HAP-1 (cell line): ENCODE results near the gene DUSP28.
"Not testable (repeated sequence)": the region's sequence is repeated elsewhere in the genome, so short reads cannot be mapped to it uniquely, and the experiment has no call there.

ENCODE experiments used
- DNase-seq, 2 experiments: peaks; one replicate each; pipeline ENCODE4 v3.0.0-alpha.2; 2016 to 2020; ENCODE audit warnings: low spot score in 2 of 2
- H3K27me3 ChIP-seq: fragments of 250-450 bp; sonication (Bioruptor Pico); 2 replicates; pipeline ENCODE4 v1.5.1; 2020; ENCODE audit warnings: low read depth, mild to moderate bottlenecking, moderate library complexity
- H3K36me3 ChIP-seq: fragments of 250-450 bp; sonication (Bioruptor Pico); replicated peaks from 2 replicates; pipeline ENCODE4 v1.5.1; 2020; ENCODE audit warnings: mild to moderate bottlenecking
- H3K4me1 ChIP-seq: fragments of 250-450 bp; sonication (Bioruptor Pico); 2 replicates; pipeline ENCODE4 v1.5.1; 2020; ENCODE audit warnings: mild to moderate bottlenecking
- H3K4me3 ChIP-seq: fragments of 250-450 bp; sonication (Bioruptor Pico); 2 replicates; pipeline ENCODE4 v1.5.1; 2020; ENCODE audit warnings: mild to moderate bottlenecking, moderate library complexity
- H3K9me3 ChIP-seq: fragments of 250-450 bp; sonication (Bioruptor Pico); 2 replicates; pipeline ENCODE4 v1.5.1; 2020; ENCODE audit warnings: mild to moderate bottlenecking, moderate library complexity
- in situ Hi-C: fragments of 300-500 bp; cut with MboI; formaldehyde crosslinking; loops from 3 replicates; pipeline ENCODE4 v1.14.3; 2020; ENCODE audit warnings: low sequenced_read_pairs, inconsistent platforms, mixed read lengths

Gene DUSP28

GRCh38 chr2:240521885-240522284, 38.3 kb upstream of the DUSP28 start:
- H3K4me1 ChIP-seq, in situ Hi-C loops, DNase-seq, H3K4me3 ChIP-seq, H3K27me3 ChIP-seq: not testable (repeated sequence)
- peaks cover 21% of the 10 kb centered on the region for H3K9me3 ChIP-seq
- H3K36me3 ChIP-seq = peaks cover 22% of the 10 kb centered on the region

- Histone ChIP-seq H3K4me1 (no peaks in the 10 kb centered on the region), H3K27me3 (no peaks in the 10 kb centered on the region), H3K4me3 (no peak overlapping the region), H3K36me3 (peaks cover 22% of the 10 kb centered on the region), H3K9me3 (peaks cover 21% of the 10 kb centered on the region)
- in situ Hi-C loops = no loop called here
- no peak for DNase-seq
Measured at GRCh38 chr2:240522406-240522805, 37.8 kb upstream of the DUSP28 start.

GRCh38 chr2:240523451-240524281, 36.5 kb upstream of the DUSP28 start:
- Histone ChIP-seq H3K4me3 (no peak overlapping the region), H3K27me3 (no peaks in the 10 kb centered on the region), H3K4me1 (no peaks in the 10 kb centered on the region), H3K36me3 (peaks cover 22% of the 10 kb centered on the region), H3K9me3 (peaks cover 21% of the 10 kb centered on the region)
- in situ Hi-C loops = no loop called here
- DNase-seq = no peak

GRCh38 chr2:240524963-240525718, 35.0 kb upstream of the DUSP28 start:
- no peak for DNase-seq
- in situ Hi-C loops = no loop called here

GRCh38 chr2:240525802-240526201, 34.4 kb upstream of the DUSP28 start:
- Histone ChIP-seq H3K4me3 (no peak overlapping the region), H3K4me1 (no peaks in the 10 kb centered on the region), H3K27me3 (no peaks in the 10 kb centered on the region), H3K36me3 (peaks cover 22% of the 10 kb centered on the region), H3K9me3 (peaks cover 21% of the 10 kb centered on the region)
- in situ Hi-C loops = no loop called here
- no peak for DNase-seq

More at GRCh38 chr2:240524963-240525718, 35.0 kb upstream of the DUSP28 start:
- Histone ChIP-seq H3K9me3 (peaks cover 21% of the 10 kb centered on the region), H3K36me3 (peaks cover 22% of the 10 kb centered on the region), H3K27me3 (no peaks in the 10 kb centered on the region), H3K4me1 (no peaks in the 10 kb centered on the region), H3K4me3 (no peak overlapping the region)

- no peak for DNase-seq
- H3K9me3 ChIP-seq = peaks cover 21% of the 10 kb centered on the region
- no peak overlapping the region for H3K4me3 ChIP-seq
- peaks cover 22% of the 10 kb centered on the region for H3K36me3 ChIP-seq
- no peaks in the 10 kb centered on the region for H3K27me3 ChIP-seq
- H3K4me1 ChIP-seq = no peaks in the 10 kb centered on the region
- in situ Hi-C loops = no loop called here
Measured at GRCh38 chr2:240526521-240526920, 33.6 kb upstream of the DUSP28 start.

GRCh38 chr2:240527153-240527750, 32.9 kb upstream of the DUSP28 start:
- no peak for DNase-seq
- H3K9me3 ChIP-seq = peaks cover 19% of the 10 kb centered on the region
- no peaks in the 10 kb centered on the region for H3K4me1 ChIP-seq
- H3K36me3 ChIP-seq = peaks cover 22% of the 10 kb centered on the region
- no peak overlapping the region for H3K4me3 ChIP-seq
- no peaks in the 10 kb centered on the region for H3K27me3 ChIP-seq
- in situ Hi-C loops = no loop called here

- Histone ChIP-seq H3K9me3 (peaks cover 19% of the 10 kb centered on the region), H3K4me3 (no peak overlapping the region), H3K36me3 (peaks cover 16% of the 10 kb centered on the region), H3K4me1 (no peaks in the 10 kb centered on the region), H3K27me3 (no peaks in the 10 kb centered on the region)
- DNase-seq = no peak
- in situ Hi-C loops = no loop called here
Measured at GRCh38 chr2:240528406-240529040, 31.6 kb upstream of the DUSP28 start.

GRCh38 chr2:240529344-240529999, 30.7 kb upstream of the DUSP28 start:
- in situ Hi-C loops = no loop called here
- Histone ChIP-seq H3K4me3 (no peak overlapping the region), H3K9me3 (peaks cover 16% of the 10 kb centered on the region), H3K27me3 (no peaks in the 10 kb centered on the region), H3K36me3 (peaks cover 10% of the 10 kb centered on the region), H3K4me1 (no peaks in the 10 kb centered on the region)
- DNase-seq = no peak

- no peaks in the 10 kb centered on the region for H3K27me3 ChIP-seq
- no peak for DNase-seq
- H3K4me3 ChIP-seq = no peak overlapping the region
- in situ Hi-C loops = no loop called here
- no peaks in the 10 kb centered on the region for H3K4me1 ChIP-seq
- peaks cover 8% of the 10 kb centered on the region; the same call in 1 of the 2 replicates for H3K9me3 ChIP-seq
- peaks cover 10% of the 10 kb centered on the region for H3K36me3 ChIP-seq
Measured at GRCh38 chr2:240530181-240530580, 30.0 kb upstream of the DUSP28 start.

GRCh38 chr2:240531038-240531437, 29.1 kb upstream of the DUSP28 start:
- H3K4me3 ChIP-seq = no peak overlapping the region
- in situ Hi-C loops = no loop called here
- no peaks in the 10 kb centered on the region for H3K27me3 ChIP-seq
- no peaks in the 10 kb centered on the region for H3K4me1 ChIP-seq
- peaks cover 11% of the 10 kb centered on the region for H3K36me3 ChIP-seq
- DNase-seq = no peak
- H3K9me3 ChIP-seq = peaks cover 4% of the 10 kb centered on the region; the same call in 1 of the 2 replicates

GRCh38 chr2:240532031-240532775, 28.0 kb upstream of the DUSP28 start:
- in situ Hi-C loops = no loop called here
- no peaks in the 10 kb centered on the region for H3K4me1 ChIP-seq
- H3K36me3 ChIP-seq = peaks cover 10% of the 10 kb centered on the region
- no peaks in the 10 kb centered on the region for H3K27me3 ChIP-seq
- DNase-seq = no peak
- H3K4me3 ChIP-seq = no peak overlapping the region
- H3K9me3 ChIP-seq = no peaks in the 10 kb centered on the region; the same call in 1 of the 2 replicates
